Measurements from ENCODE around the gene ITGB1.

DNA sequence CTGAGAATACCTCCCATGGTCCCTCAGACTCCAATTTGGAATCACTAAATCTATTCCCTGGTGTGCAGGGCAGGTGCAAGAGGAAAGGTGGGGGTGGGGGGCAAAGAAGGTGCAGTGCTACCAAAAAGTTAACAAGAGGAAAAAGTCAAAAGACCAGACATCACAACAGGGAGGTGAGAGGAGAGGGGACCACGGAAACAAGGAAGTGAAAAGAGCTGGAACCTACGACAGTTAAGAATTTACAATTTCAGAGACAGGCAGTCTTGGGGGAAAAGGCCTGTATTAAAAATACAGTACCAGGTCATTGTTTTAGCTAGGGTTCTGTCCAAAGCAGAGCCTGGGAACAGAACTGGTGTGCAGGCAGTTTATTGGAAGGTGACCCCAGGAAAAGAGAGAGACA is 14.6 kb downstream of the ITGB1 start:
- TF ChIP-seq BCL11A (IDR thresholded peaks at IDR 0.05; ENCODE audit: low read depth in 2 of 2, low read length in 2 of 2) = no peak
- no peak for TF ChIP-seq POLR2A (IDR thresholded peaks at IDR 0.05; ENCODE audit: control extremely low read depth in 1 of 2, low read depth in 2 of 2, low read length in 2 of 2)
- TF ChIP-seq, protein P1, sequence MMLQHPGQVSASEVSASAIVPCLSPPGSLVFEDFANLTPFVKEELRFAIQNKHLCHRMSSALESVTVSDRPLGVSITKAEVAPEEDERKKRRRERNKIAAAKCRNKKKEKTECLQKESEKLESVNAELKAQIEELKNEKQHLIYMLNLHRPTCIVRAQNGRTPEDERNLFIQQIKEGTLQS (IDR thresholded peaks at IDR 0.05; ENCODE audit: insufficient read depth, low read depth, low read length) = no peak
- no peak for TF ChIP-seq RAD21 (IDR thresholded peaks at IDR 0.05 in 1 of 2, conservative IDR thresholded peaks at IDR 0.05 in 1 of 2; ENCODE audit: low read depth in 2 of 2, low read length in 2 of 2)
- TF ChIP-seq TEAD4 (IDR thresholded peaks at IDR 0.05; ENCODE audit: low read depth, low read length) = no peak

Measured in H1 (cell line).